NCI-H2171 treated with DMSO at 0.1 percent for 48 hours (cell line): Measurements from ENCODE around the gene TEX22.

Experiments
- DNase-seq: peaks from one replicate; lab custom pipeline; 2025; lab: John Stamatoyannopoulos, UW

The TEX22 gene

DNA sequence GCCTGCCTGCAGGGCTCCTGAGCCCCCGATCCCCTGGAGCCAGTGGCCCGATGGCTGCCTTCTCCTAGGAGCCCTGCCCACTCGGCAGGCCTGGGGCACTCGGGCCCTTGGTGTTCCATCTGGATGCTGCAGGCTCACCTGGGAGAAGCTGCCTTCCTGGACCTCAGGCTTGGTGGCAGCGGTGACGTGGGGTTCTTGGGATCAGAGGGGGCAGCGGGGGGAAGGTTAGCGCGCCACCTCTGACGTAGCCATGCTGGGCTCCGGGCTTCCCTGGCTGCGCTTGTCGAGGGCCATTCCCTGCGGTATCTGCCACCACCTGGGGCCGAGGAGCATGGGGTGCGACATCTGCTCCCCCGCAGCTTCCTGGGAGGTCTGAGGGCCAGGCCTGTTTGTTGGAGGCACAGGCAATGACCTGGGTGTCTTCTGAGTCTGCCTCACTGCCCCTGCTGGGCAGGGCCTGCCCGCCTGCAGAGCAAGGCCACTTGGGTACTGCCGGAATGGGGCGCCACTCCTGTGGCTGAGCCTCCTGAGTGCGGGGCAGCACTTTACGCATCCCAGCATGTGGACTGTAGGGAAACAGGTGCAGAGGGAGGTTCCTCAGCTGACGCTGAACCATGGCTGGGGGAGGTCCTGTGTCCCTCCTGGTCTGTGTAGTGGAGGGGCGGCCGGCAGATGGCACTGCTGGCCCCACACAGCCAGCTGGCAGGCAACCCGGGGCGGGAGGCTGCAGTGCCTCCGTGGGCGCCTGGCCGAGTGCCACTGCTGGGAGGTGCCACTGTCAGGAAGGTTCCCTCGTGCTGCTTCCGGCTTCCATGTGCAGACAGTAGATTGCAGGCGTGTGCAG, 41.6 kb downstream of the TEX22 start:
- DNase-seq, result peak; percentile 84

DNA sequence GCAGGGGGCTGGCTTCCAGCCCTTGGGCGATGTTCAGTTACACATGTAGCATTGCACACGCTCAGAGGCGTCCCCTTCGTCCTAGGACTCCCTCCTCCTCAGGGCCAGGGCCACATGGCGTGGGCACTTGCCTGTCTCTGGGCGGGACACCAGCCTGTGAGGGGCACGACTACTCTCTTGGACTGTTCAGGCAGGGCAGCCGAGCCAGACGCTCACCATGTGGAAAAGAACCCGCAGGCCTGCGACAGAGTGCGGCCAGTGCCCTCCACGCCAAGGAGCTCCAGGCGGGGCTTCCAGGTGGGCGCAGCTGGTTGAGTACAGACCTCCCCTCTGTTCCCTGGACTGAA, 42.2 kb downstream of the TEX22 start:
- DNase-seq, result no peak

DNA sequence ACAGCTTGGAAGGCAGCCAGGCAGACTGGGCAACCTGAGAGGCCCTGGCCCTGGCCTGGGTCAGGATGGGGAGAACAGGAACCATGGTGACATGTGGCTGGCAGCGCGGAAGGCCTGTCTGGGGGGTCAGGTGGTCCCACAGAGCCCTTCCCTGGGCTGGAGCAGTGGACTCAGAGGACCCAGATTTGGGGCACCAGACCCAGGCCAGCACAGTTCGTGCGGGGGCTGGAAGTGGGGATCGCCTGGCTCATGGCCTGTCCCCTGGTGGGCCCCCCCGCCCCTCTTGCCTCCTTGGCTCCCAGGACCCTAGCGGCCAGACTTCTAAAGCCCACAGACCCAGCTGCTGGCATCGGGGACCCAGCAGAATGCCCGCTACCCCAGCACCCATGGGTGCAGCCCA, 42.7 kb downstream of the TEX22 start:
- DNase-seq, result no peak

DNA sequence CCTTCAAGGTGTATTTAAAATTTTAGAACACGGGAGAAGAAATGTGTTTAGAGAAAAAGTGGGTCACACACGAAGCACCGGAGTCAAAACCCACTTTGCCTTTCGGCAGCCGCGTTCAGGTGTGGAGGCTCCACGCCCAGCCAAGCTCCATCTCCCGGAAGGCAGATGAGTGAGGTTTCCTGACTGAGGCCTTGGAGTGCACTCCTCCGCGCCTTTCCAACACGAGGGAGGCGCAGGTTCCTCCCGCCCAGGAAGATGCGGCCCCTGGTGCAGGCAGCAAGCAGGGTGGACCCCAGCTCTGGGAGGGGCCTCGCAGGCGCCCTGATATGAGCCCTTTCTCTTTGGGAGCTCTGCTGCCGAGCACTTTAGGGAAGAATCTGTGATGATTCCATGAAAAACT, 43.8 kb downstream of the TEX22 start:
- DNase-seq, result no peak

DNA sequence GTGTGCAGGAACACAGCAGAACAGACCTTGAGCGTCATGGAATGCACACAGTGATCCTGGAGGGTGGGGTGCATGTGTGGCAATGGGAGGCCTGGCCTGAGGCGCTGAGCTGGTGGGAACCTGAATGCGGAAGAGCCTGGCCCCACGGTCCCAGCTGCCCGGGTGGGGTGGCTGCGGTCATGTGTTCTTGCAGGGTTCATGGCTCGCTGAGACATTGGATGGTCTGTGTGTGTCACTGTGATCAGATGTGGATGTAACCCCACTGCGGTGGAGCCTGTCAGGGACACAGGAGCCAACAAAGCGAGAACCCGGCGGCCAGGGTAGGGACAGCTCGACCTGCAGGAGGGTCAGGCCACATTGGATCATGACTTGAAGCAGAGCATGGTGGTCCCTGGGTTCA, 44.5 kb downstream of the TEX22 start:
- no peak for DNase-seq

DNA sequence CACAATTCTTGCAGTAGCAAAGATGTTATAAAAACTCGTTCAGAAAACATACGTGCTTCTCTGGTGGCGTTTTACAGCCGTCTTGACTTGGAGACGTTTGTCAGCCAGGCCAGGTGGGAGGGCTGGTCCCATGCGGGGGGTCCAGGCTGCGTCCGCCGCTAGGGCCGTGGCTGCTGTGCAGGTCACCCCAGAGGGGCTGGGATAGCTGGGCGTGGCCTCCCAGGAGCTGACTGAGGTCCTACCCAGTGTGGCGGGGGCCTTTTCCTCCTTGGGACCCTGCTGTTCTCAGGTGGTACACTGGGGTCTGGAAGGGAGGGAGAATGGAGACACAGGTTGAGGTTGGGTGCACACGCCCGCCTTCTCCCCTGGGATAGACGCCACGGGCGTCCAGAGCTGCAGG, 46.5 kb downstream of the TEX22 start:
- DNase-seq, result no peak

DNA sequence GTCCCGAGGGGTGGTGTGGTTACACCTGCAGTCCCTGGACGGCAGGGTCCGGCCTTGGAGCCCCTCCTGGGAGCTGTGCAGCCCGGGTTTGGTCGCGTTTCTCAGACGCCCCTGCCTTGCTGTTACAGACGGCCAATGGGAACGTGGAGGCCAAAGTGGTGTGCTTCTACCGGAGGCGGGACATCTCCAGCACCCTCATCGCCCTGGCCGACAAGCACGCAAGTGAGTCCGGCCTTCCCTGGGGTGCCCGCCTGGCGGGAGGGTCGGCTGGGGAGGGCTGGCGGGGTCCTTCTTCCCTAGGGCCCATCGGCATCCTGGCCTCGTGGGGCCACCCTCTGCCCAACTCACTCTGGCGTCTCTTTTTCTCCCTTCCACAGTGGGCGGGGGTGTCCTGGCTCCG, 47.0 kb downstream of the TEX22 start:
- DNase-seq, result no peak

DNA sequence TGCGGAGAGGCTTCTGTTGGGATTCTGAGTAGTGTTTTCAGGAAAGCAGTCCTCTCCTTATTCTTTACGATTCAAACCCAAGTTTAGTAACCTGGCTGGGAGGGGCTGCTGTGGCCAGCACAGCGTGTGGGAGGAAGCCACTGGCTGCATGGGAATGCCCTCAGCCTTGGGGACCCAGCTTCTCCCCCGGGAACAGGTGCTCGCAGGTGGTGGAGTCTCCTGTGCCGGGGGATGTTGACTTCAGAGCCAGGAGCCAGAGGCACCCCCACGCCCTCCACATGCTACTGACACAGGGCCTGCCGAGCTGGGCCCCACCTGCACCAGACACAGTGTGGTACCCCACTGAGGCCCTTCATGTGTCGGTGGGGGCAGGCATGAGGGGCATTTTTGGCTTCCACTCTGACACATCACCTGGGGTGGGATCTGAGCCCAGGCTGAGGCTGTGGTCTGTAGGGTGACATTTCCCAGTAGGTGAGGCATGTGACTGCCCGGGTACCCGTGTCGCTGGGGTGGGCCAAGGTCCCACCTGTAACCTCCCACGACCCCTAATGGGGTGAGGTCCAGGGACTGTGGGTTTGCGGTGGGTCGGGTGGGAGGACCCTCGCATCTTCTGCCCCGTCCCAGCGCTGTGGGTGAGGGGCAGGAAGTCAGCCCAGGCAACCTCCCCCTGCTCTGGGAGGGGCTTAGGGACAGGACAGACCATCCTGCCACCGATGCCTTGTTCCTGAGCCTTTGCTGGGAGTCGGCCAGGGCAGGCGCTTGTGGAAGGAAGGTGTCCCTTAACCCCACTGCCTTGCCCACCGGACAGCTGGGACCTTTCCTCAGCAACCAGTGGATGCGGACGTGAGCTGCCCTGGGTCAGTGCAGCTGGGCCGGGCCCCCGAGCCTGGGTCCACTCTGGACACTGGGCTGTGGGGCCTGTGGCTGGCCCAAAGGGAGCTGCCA, 47.8 kb downstream of the TEX22 start:
- no peak for DNase-seq

DNA sequence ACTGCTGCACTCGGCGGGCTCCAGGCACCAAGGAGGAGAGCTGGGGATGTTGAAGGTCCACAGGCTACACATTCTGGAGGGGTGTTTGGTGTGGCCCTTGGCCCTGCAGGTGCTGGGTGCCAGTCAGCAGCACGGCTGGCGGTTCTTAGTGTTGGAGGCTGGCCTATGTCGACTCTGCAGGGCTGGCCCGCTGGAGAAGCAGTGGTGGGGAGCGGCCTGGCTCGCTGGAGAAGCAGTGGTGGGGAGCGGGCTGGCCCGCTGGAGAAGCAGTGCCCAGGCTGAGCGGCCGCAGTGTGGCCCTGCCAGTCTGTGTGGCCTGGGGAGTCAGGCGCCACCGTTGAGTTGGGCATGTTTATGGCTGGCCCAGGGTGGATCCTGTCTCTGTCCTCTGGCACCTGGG, 48.6 kb downstream of the TEX22 start:
- DNase-seq, result no peak

DNA sequence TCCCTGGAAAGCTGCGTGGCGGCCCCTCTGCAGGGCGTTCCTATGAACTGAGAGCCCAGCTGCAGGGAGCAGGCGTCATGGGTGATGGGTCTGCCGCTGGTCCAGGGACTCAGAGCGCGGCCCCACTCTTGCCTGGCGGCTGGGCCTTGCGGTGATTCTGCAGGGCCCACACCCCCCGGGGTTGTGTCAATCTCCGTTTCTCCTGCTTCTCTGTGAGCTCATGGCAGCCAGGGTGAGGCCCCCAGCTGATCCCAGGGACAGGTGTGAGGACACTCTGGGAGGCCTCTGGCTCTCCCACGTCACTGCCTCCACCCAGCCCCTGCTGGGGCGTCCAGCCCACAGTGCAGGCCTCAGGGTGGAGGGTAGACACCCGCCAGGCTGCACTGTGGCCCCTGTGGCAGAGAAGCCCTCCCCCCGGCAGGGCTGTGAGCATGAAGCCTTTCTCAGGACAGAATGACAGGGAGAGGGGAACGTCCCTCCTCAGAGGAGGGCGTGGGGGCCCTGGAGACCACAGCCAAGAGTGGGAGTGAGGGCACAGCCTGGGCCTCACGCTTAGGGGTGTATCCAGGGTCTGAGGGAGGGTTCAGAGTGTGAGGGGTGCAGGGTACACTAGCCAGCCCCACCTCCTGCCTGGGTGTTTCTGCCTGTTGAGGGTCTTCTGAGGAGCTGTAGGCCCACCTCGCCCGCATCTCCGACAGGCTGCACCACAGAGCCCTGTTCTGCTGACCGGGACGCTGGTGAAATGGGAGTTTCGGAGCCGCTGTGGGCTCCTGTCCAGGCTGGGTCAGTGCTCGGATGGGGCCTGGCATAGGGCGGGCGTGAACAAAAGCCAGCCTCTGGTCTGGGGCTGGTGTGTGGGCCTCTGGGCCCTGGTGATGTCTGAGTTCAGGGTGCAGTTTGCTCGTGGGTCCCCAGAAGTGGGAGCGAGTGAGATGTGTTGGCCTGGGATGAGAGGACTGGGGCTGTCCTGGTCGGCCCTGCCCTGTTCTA, 49.6 kb downstream of the TEX22 start:
- DNase-seq, result no peak

DNA sequence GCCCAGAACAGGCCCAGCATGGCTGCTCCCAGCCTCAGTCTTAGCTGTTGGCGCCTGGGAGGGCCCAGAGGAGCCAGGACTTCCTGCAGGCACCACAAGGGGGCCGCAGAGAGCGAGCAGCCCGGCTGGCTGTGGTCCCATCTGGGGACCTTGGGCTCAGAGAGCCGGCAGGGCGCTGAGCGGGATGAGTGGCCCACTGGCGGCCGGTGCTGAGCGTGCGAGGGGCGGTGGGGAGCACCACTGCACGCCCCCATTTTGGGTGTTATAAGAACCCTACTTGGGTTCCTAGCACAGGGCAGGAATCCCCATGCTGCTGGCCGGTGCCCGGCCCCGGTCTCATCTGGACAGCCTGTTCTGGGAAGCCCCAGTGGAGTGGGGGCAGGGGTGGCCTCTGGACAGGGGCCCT, 50.4 kb downstream of the TEX22 start:
- peak; percentile 29 for DNase-seq

DNA sequence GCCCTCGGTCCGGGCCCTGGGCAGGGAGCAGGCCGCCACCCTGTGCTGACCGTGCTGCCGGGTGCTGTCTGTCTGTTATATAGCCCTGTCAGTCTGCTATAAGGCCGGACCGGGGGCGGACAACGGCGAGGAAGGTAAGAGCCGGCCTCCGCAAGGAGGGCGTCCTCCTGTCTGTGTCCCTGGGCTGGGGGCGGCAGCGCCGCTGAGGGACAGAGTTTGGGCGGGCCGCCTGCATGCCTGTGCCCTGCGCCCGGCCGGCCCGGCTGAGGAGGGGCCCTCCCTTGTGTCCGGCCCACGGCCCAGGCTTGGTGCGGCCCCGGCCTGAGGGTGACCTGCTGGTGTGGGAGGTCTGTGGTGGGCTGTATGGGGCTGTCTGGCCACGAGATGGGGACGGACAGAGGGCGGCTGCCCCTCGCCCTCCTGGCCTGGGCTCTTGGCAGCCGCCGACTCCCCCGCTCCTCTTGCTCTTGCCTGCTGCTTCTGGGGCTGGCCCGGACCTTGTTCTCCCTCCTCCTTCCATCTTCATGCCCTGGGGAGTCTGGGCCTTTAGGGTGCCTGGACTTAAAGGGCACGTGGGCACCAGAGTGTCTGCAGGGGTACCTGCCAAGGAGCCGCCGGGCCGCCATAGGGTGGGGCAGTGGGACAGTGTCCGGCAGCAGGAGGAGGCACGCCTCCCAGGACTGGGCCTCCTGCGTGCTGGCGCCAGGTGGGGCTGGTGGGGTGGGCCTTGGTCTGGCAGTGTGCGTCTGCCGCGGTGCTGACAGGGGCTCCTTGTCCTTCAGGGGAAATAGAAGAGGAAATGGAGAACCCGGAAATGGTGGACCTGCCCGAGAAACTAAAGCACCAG, 51.2 kb downstream of the TEX22 start:
- no peak for DNase-seq

DNA sequence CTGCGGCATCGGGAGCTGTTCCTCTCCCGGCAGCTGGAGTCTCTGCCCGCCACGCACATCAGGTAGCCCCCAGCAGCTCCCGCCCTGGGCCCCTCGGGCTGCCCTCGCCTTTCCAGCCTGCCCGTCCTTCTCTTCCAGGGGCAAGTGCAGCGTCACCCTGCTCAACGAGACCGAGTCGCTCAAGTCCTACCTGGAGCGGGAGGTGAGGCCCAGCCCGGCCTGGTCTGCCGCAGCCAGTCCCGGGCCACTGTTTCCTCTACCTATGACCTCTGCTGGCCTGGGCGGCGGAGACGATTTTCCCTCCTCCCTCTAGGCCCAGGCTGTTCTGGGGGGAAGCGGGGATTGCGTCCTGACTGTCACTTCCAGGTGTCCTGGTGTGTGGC, 51.8 kb downstream of the TEX22 start:
- DNase-seq, result no peak

DNA sequence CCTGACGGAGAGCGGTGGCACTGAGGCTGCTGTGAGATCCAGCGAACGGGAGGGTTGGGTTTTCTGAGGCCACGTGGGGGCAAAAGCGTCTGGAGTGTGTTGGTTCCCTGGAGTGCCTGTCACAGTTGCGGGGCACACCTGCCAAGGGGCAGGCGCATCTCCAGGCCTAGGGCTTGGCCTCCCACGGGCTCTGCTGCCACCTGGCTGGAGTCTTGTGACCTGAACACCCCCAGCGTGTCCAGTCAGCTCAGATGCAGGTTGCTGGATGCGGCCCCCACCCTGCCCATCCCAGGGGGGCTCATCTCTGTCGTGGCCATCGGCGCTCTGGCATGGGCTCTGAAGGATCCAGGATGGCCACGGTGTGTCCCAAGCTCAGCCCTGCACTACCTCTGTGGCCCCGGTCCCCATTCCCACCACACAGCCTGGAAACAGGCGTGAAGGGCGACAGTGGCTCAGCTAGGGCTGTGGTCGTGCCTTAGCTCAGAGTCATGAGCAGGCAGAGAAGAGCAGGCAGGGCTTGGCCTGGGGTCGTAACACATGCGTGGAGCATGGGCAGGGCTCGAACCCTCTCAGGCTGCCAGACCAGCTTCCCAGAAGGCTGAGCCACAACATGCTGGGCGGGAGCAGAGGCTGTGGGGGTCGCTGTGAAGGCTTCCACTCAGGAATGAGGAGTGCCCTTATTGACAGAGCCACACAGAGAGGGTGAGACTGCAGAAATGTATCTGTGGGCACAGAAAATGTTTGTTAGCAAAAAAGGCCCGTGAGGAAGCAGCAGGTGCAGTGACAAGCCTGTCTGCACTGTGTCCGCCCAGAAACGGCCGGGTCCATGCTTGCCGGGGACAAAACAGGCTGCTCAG, 52.8 kb downstream of the TEX22 start:
- no peak for DNase-seq

DNA sequence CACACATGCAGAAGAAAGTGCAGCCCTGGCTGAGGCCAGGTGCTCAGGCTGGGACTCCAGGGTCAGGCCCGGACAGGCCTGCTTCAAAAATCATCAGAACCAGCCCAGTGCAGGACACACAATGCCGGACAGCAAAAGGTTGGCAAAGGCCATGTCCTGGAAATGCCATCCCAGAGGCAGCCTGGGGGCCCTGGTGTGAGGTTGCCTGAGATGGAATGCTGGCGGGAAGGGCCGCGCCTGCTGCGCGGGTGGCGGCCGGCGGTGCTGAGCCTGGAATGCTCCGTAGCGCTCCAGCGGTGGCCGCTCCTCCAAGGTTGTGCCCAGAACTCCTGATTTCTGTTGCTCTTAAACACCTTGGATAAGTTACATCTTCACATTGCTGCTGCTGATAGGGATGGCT, 54.6 kb downstream of the TEX22 start:
- DNase-seq, result no peak

DNA sequence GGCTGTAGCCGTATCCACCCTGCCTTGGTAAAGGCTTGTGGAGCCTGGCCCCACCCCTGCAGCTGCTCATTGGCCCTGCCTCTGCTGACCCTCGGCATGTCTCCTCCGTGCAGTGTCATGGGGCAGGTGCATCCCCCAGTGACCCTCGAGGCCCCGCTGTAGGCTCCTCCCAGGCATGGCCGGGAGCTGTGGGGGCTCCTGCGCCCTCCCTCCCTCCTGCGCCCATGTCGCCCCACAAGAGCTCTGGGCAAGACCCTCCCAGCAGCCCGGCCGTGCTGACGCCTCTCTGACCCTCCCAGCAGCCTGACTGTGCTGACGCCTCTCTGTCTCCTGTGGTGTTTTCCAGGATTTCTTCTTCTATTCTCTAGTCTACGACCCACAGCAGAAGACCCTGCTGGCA, 55.5 kb downstream of the TEX22 start:
- no peak for DNase-seq

DNA sequence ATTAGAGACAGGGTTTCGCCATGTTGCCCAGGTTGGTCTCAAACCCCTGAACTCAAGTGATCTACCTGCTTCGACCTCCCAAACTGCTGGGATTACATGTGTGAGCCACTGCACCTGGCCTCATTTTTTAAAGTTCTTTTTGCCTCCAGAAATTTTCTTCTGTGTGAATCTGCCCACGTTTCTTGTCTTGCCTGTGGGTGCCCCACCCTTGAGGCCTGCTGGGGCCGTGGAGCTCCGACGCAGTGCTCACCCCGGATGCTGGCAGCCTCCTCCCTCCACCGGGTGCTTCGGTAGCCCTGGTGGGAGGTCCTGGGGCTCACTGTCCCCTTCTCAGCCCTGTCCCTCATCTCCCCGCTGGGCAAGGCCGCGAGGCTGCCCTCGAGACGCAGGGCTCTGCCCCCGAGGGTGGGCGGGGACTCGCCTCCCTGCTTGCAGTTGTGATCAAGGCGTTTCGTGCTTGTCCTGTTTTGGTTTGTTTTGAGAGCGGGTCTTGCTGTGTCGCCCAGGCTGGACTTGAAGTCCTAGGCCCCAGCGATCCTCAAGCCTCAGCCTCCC, 56.8 kb downstream of the TEX22 start:
- no peak for DNase-seq

DNA sequence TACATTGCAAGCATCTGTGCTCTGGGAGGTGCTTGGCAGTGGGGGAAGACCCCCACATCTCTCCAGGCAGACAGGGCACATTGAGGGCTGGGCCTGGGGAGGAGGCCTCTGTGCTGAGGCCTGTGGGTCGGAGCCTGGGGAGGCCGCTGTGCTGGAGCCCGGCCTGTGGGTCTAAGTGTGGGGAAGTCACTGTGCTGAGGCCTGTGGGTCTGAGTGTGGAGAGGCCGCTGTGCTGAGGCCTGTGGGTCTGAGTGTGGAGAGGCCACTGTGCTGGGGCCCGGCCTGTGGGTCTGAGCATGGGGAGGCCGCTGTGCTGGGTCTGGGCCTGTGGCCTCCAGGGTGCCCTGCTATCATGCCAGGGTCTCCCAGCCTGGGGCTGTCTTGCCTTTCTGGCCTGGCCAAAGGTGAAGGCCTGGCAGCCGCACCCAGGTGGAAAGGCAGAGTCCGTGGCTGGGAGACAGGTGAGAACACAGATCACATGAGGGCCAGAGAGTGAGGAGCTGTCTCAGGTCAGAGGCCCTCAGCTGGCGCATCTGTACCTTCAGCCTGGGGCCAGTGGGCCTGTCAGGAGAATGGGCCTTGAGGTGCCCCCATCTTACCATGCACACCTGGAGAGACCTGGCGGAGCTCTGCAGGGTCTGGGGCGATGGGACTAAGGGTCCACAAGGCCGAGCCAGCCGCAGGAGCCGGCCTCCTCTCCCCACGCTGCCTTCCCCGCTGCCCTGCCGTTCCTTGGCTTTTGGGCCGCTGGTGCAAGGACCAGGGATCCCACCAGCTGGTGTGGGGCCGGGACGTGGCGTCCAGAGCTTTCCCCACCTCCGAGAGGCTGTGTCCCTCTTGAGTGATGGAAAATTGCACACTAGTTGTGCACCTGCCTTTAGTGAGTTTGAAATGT, 57.7 kb downstream of the TEX22 start:
- no peak for DNase-seq
